ENCODE data around the gene LRRC8A.
"Not testable (repeated sequence)": the region's sequence is repeated elsewhere in the genome, so short reads cannot be mapped to it uniquely, and the experiment has no call there.

LRRC8A gene

DNA sequence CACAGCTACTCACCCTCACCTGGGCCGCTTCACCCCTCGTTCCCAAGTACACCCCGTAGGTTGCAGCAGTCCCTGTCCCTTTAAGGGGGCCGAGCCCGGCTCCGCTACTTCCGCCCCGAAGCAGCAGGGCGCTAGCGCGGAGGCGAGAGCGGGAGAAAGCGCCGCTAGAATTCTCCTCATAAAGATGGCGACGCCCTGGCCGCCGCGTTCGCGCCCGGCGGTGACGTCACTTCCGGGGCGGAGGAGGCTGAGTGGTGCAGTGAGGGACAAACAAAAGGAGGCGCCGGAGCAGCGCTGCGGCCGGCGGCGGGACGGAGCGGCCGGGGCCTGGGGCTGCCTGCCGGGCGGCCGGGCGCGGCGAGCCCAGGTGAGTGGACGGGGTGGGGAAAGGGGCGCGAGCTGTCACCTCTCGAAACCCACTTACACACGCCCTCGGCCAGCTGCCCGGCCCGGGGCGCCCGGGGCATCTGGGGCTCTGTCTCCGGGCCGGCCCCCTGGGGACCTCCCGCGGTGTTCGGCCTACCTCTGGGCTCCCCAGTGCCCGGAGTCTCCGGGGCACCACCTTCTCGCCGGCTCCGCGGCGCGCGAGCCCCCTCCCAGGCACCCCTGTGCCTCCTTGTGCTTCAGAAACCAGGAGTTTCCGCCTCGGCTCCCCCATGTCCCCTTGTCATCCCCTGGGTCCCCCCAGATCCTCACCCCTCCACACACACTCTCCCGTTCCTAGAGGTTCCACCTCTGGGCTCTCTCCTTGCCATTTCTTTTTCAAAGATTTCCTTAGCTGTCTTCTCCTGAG lies at the start of gene LRRC8A, which contains the start of gene KYAT1:
LRRC8A (plus strand) TSS at position 250 of the 793 bp plus-strand sequence. CDS start 25,032 bp downstream, outside the sequence.
KYAT1 (minus strand) TSS at position 67 of the 793 bp plus-strand sequence. CDS start 36,545 bp downstream, outside the sequence.
- peak; percentile 91 for DNase-seq

DNA sequence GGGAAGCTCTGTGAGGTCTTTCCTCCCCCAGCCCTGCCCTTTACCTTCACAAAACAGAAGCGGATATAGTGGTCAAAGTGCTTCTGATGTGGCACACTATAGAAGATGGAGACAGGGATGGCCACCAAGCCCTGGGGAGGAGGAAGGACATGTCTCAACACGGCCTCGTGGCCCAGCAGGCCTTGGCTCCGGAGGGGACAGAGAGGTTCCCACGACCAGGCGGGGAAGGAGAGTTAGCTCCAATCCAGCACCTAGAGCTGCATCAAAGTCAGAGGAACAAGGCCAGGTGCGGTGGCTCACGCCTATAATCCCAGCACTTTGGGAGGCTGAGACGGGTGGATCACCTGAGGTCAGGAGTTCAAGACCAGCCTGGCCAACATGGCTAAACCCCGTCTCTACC lies 48.2 kb upstream of the LRRC8A start:
- DNase-seq = no peak

DNA sequence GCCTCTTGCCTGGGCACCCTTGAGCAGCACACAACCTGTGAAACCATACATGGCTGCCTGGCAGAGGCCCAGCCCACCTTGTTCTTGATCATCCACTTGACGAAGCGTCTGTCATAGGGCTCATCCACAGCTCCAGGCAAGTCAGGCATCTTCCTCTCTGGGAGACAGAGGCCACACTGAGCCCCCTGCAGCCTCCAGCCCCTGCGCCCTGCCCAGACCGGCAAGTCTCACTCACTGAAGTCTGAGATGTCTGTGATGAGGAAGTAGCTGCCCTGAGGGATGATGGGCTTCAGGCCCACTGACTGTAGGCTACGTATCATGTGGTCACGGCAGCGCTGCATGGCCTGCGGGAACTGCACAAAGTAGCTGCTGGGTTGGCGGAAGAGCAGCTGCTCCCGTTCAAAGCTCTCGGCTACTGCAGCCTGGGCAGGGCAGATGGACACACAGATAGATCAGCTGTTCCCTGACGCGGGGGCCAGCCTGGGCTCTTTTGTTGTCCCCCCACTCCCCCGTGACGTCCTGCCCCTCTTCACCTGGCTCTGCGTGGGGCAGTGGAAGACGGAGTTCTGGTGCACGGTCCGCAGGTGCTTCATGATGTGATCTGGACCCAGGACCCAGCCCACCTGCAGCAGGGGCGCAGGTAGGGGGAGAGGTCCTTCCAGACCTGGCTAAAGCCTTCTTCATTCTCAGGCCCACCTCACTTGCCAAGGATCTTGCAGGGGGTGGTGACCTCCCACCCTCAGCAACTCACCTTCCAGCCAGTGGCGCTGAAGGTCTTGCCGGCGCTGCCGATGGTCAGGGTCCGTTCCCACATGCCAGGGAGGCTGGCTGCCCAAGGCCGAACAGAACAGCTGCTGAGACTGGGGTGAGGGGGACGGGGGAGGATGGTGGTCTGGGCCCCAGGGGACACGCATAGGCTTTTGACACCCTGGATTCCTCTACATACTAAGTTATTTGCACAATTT lies 46.4 kb upstream of the LRRC8A start:
- no peak for DNase-seq

DNA sequence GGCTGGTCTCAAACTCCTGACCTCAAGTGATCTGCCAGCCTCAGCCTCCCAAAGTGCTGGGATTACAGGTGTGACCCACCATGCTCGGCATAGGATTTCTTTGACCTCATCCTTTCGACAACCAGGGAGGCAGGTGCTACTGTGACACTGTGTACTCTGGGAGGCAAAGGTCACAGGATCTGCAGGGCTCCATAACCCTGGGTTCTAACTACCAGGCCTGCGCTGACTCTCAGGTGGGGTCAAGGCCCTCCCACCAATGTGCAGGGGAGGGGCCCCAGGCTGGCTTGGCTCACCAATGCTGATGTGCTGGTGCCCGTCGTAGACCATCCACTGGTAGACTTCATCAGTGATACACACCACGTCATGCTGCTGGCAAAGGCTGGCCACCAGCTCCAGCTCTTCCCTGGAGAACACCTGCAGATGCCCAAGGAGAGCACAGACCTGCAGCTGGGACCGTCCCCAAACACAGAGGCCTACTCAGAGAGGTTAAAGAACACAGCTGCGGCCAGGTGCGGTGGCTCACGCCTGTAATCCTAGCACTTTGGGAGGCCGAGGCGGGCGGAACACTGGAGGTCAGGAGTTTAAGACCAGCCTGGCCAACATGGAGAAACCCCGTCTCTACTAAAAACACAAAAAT lies 45.3 kb upstream of the LRRC8A start:
- DNase-seq = no peak

DNA sequence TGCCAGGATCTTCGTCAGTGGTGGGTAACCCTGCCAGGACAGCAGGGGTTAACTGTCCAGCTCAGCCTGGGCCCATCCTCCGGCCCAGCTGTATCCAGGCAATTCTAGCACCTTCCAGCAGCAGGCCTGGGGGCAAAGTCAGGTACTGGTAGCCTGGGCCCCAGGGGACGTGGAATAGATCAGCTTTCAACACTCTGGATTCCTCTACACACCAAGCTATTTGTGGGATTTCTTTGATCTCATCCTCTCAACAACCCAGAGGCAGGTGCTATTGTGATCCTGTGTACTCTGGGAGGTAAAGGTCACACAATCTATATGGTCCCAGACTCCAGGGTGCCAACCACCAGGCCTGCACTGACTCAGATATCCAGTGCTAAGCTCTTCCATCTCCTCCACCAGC lies 43.6 kb upstream of the LRRC8A start:
- DNase-seq = no peak

DNA sequence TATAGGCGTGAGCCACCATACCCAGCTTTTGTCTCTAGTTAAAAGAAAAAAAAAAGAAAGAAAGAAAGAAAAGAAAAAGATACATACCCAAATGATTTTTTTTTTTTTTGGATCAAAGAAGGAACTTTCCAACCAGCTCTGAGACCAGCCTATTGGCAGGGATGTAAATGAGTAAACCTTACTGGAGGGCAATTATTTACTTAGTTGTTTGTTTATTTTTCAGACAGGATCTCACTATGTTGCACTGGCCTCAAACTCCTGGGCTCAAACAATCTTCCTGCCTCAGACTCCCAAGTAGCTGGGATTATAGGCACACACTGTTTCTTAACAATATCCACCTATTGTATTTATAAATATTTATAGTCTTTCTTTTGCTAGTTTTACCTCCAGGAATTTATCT lies 41.4 kb upstream of the LRRC8A start:
- DNase-seq = no peak

DNA sequence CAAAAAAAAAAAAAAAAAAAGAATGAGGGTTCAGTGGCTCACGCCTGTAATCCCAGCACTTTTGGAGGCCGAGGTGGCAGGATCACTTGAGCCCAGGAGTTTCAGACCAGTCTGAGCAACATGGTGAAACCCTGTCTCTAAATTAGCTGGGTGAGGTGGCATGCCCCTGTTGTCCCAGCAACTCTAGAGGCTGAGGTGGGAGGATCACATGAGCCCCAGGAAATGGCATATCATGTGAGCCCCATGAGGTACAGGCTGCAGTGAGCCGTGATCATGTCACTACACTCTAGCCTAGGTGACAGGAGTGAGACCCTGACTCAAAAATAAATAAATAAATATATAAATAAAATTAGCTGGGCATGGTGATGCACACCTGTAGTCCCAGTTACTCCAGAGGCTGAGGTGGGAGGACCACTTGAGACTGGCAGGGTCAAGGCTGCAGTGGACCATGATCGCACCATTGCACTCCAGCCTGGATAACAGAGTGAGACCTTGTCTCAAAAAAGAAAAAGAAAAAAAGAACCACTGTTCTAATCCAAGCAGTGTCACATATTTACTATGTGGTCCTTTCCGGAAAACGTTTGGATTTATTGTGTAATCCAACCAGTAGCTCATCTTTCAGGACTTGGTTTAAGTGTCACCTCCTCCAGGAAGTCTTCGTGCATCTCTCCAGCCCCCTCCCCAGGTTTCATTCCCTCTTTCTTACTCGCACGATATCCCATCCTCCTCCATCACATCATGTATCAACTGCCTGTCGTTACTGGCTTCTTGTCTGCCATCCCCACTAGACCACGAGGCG lies 40.0 kb upstream of the LRRC8A start:
- no peak for DNase-seq

DNA sequence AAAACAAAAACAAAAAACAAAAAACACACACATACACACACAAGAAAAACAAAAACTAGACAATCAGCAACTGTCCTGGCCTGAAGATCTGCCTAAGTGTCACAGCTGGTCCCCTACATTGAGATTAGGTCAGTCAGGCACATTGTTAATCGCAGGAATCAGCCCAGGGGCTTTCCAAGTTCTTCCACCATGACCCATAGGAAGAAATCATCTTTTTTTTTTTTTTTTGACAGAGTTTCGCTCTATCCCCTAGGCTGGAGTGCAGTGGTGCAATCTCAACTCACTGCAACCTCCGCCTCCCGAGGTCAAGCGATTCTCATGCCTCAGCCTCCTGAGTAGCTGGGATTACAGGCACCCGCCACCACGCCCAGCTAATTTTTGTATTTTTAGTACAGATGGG lies 38.8 kb upstream of the LRRC8A start:
- not testable (repeated sequence) for DNase-seq

DNA sequence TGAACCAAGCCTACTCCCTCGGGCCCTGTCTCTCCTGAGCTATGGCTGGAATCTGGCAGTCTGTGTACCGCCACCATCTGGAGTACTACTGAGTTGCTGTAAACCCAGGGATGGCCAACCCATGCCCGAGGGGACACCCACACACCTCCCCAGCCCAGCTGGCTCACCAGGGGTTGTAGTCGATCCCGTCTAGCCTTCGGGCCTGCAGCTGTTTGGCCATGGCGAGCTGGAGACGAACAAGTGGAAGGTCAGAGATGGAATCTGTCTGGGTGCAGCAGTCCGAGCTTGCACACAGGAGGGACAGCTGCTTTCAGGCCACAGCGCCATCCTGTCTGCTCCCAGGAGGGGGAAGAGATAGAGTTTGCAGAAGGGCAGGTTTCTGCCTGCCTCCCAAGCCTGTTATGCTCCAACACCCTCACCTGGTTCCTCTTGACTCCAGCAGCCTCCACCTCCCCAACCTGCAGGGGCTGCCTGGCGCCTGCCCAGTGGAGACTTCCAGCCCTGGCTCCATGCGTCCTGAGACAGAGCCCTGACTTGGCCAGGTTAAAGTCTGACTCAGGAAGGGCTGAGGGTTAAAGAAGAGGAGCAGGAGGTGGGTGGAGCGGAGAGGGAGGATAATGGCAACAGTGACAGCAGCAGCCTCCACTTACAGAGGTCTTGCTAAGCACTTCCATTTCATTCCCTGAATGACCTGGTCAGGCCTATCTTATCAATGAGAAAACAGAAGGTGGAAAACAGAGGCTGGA lies 36.6 kb upstream of the LRRC8A start:
- no peak for DNase-seq

DNA sequence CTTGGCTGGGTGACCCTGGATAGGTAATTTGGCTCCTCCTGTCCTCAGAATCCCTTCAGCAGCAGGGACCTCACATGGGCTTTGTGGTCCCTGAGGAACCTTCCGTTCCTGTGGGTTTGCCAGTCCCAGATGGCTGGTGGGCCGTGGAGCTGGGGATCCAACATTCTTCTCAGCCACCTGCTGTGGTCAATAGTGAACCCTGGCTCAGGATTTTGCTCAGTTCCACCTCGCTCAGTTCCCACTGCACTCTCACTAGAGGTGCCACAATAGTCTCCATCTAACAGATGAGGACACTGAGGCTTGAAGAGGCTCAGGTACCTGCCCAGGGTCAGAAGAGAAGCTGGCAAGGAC lies 35.3 kb upstream of the LRRC8A start:
- no peak for DNase-seq

DNA sequence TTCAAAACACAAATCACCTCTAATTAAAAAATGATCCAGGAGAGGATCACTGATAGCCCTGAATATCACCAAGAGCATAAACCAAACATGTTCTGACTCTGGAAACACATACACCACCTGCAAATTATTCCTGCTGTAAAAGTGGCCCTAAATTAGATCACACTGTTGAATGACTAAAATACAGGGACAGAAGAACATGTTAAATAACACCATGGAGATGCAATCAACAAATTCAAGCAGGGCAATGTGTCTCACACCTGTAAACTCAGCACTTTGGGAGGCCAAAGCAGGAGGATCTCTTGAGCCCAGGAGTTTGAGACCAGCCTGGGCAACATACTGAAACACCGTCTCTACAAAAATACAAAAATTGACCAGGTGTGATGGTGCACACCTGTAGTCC lies 34.1 kb upstream of the LRRC8A start:
- DNase-seq = no peak

DNA sequence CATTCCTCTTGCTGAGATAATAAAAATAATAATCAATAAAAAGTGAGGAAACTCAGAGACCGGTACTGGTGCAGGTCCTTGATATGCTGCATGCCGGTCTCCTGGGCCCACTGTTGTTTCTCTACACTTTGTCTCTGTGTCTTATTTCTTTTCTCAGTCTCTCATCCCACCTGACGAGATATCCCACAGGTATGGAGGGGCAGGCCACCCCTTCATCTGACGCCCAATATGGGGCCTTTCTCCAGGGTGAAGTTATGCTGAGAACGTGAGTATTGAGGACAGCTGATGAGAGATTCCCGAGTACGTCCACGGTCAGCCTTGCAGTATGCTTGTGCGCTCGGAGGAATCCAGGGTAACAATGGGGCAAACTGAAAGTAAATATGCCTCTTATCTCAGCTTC lies 30.9 kb upstream of the LRRC8A start:
- not testable (repeated sequence) for DNase-seq

DNA sequence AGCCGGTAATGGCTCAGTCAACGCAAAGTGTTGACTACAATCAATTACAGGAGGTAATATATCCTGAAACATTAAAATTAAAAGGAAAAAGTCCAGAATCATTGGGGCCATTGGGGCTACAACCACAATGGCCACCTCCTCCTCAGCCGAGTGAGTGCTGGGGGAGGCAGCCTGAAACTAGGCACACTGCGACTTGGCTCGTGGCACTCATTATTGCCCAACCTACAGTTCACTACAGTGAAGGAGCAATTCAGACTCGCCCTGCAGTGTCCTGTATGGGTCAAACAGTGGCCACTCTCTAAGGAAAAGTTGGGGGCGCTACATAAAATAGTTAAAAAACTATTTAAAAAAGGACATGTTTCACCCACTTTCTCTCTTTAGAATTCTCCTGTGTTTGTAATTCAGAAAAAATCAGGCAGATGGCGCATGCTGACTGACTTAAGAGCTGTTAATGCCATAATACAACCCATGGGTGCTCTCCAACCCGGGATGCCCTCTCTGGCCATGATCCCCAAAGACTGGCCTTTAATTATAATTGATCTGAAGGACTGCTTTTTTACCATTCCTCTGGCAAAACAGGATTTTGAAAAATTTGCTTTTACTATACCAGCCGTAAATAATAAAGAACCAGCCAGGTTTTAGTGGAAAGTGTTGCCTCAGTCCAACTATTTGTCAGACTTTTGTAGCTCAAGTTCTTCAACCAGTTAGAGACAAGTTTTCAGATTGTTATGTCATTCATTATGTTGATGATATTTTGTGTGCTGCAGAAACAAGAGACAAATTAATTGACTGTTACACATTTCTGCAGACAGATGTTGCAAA lies 29.9 kb upstream of the LRRC8A start:
- not testable (repeated sequence) for DNase-seq

DNA sequence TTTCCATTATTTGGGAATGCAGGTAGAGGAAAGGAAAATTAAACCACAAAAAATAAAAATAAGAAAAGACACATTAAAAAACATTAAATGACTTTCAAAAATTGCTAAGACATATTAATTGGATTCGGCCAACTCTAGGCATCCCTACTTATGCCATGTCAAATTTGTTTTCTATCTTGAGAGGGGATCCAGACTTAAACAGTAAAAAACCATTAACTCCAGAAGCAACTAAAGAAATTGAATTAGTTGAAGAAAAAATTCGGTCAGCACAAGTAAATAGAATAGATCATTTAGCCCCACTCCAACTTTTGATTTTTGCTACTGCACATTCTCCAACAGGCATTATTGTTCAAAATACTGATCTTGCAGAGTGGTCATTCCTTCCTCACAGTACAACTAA lies 29.3 kb upstream of the LRRC8A start:
- not testable (repeated sequence) for DNase-seq

DNA sequence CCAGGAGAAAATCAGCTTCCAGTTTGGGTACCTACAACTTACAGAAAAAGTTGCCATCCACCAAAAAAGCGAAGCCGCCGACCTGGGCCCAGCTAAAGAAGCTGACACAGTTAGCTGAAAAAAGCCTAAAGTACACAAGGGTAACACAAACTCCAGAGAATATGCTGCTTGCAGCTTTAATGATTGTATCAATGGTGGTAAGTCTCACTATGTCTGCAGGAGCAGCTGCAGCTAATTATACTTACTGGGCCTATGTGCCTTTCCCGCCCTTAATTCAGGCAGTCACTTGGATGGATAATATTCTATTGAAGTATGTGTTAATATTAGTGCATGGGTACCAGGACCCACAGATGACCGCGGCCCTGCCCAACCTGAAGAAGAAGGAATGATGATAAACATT lies 27.5 kb upstream of the LRRC8A start:
- DNase-seq = not testable (repeated sequence)

DNA sequence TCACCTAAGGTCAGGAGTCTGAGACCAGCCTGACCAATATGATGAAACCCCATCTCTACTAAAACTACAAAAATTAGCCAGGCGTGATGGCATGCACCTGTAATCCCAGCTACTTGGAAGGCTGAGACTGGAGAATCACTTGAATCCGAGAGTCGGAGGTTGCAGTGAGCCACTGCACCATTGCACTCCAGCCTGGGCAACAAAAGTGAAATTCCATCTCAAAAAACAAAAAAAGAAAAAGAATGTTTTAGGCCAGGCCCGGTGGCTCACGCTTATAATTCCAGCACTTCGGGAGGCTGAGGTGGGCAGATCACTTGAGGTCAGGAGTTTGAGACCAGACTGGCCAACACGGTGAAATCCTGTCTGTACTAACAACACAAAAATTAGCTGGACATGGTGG lies 23.5 kb upstream of the LRRC8A start:
- not testable (repeated sequence) for DNase-seq

DNA sequence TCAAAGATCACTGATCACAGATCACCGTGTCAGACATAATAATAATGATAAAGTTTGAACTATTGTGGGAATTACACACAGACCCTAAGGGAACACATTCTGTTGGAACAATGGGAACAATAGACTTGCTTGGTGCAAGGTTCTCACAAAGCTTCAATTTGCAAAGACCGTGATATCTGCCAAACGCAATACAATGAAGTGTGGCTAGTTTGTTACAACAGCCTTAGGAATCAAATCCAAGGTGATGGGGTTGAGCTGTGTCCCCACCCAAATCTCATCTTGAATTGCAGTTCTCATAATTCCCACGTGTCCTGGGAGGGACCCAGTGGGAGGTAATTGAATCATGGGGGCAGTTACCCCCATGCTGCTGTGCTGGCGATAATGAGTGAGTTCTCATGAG lies 21.0 kb upstream of the LRRC8A start:
- DNase-seq = no peak

DNA sequence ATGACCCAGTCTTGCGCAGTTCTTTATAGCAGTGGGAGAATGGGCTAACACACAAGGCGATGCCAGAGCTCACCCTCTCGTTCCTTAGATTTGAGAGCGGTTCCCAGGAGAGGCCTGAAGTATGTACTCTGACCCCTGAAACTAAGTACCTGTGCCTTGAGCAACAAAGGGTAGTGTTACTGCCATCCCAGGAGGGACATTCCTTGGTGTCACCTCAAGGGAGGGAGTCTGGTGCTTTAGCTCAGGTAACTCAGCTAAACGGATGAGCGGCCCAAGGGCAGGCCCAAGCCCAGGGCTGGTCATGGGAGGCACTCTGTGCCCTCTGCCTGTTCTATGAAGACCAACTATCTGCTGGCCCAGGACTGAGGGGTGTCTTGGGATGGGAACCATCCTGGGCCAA lies 20.4 kb upstream of the LRRC8A start:
- no peak for DNase-seq

DNA sequence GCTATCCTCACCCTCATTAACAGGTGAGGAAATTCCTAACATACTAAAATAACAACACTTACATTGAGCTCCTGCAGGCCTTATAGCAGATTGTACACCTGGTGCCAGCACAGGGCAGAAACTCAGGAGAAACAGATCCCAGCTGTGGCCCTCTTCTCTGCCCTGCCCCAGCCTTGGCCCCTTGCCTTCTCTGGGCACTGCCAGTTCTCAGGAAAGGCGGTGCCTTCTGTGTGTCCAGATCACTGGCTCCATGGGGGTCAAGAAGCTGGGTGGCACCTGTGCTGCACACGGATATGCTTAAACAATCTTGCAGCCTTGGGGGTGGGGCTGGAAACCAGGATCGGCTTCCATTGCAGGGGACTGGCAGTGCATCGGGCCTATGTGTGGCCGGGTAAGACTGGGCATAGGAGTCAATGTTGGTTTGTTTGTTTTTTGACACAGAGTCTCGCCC lies 19.5 kb upstream of the LRRC8A start:
- no peak for DNase-seq

DNA sequence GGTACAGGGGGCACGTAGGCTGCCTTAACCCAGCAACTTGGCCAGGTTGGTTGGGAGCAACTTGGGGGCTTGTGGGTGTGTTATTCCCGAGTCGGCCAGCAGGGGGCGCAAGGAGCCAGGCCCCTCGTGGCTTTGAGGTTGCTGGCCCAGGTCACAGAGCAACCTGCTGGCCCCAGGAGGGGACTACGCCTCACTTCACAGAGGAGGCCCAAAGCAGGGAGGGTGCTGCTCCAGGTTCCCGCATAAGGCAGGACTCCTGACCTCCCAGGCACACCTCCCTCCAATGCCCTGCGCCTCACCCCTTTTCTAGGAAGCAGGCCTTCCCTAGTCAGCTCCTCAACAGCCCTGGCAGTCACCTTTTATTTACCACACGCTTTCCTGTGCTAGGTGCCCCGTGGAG lies 18.3 kb upstream of the LRRC8A start:
- DNase-seq = peak; percentile 30

Measured in NCI-H748 treated with DMSO at 0.1 percent for 48 hours (cell line).